Panc1 (cell line): ENCODE measurements around the gene SLC9A4. TPM values are rescaled to one million over a fixed set of nuclear protein-coding genes. Genes with fewer than 3 reads are reported as not detected.

Experiments used
- ATAC-seq: fragments of 200-7000 bp; cut with Tn5 transposase; 2 replicates; pipeline ENCODE4 v1.9.1; 2020; ENCODE audit warnings: mild to moderate bottlenecking, moderate library complexity
- BruUV-seq: library from RNA; stranded (reverse); fragments of 400-500 nt; replicated peaks from 2 replicates; lab custom pipeline; 2021; lab: Mats Ljungman, UMichigan
- CTCF ChIA-PET: fragments of 300-600 bp; sonication (Branson Sonifier 250); formaldehyde crosslinking; loops from one replicate; lab custom pipeline; 2022; ENCODE audit warnings: antibody characterized with exemption; lab: Charles Lee
- POLR2A ChIA-PET: fragments of 300-600 bp; sonication (Branson Sonifier 250); formaldehyde crosslinking; loops from one replicate; lab custom pipeline; 2022; ENCODE audit warnings: antibody characterized with exemption; lab: Charles Lee
- DNase-seq: peaks from one replicate; pipeline ENCODE4 v3.0.0-alpha.2; 2010; ENCODE audit warnings: low read depth, low spot score
- H3K27ac ChIP-seq: 2 replicates; pipeline ENCODE4 v1.5.1; 2011; ENCODE audit warnings: mild to moderate bottlenecking, low read length, inconsistent platforms
- H3K27me3 ChIP-seq: fragments of 200-500 bp; sonication (Bioruptor generic); 2 replicates; pipeline ENCODE4 v1.6.0; 2014; ENCODE audit warnings: low read length, inconsistent platforms; ENCODE audit not compliant: control insufficient read depth, insufficient read depth
- H3K36me3 ChIP-seq: fragments of 200-500 bp; sonication (Bioruptor generic); 2 replicates; pipeline ENCODE4 v1.5.1; 2014; ENCODE audit warnings: inconsistent platforms, mild to moderate bottlenecking, low read length, moderate library complexity; ENCODE audit not compliant: control insufficient read depth, insufficient read depth
- H3K4me1 ChIP-seq: 2 replicates; pipeline ENCODE4 v1.5.1; 2011; ENCODE audit warnings: inconsistent platforms, mild to moderate bottlenecking, low read length, moderate library complexity; ENCODE audit not compliant: control insufficient read depth, insufficient read depth
- H3K4me3 ChIP-seq, 2 experiments: 2 replicates each; pipeline ENCODE4 v1.5.1; 2011 to 2012; ENCODE audit warnings: low read depth in 2 of 2, low read length in 2 of 2, mild to moderate bottlenecking in 2 of 2, inconsistent platforms in 1 of 2, moderate library complexity in 1 of 2
- H3K9me3 ChIP-seq: fragments of 200-500 bp; sonication (Bioruptor generic); 2 replicates; pipeline ENCODE4 v1.5.1; 2014; ENCODE audit warnings: low read depth, mild to moderate bottlenecking, inconsistent platforms, low read length, moderate library complexity; ENCODE audit not compliant: control insufficient read depth, insufficient read depth
- CTCF ChIP-seq: fragments of 450-650 bp; IDR thresholded peaks from 2 replicates; pipeline ENCODE4 v1.5.1; 2017; ENCODE audit warnings: mild to moderate bottlenecking
- POLR2AphosphoS5 ChIP-seq: IDR thresholded peaks from 2 replicates; pipeline ENCODE4 v1.6.1; 2012; ENCODE audit warnings: mild to moderate bottlenecking, low read depth, low read length, moderate library complexity
- REST ChIP-seq, 2 experiments: IDR thresholded peaks; 2 replicates each; pipeline ENCODE4 v1.6.1; 2011 to 2012; ENCODE audit warnings: low read depth in 2 of 2, control low read depth in 1 of 2, low read length in 1 of 2, mild to moderate bottlenecking in 1 of 2, moderate library complexity in 1 of 2; ENCODE audit not compliant: insufficient read depth in 1 of 2
- SIN3A ChIP-seq: IDR thresholded peaks from 2 replicates; pipeline ENCODE4 v1.6.1; 2012; ENCODE audit warnings: low read depth, mild to moderate bottlenecking, low read length, moderate library complexity, borderline replicate concordance; ENCODE audit not compliant: insufficient read depth
- TCF7L2 ChIP-seq: IDR thresholded peaks from 2 replicates; pipeline ENCODE4 v1.6.1; 2011; ENCODE audit warnings: mild to moderate bottlenecking, low read depth, low read length, inconsistent platforms
- in situ Hi-C: cut with HindIII; loops from 2 replicates; pipeline ENCODE4 v1.10.0; 2016; ENCODE audit warnings: low sequenced_read_pairs, low pct_unique_long_range_greater_than_20kb
- intact Hi-C: fragments of 100-400 bp; cut with micrococcal nuclease; formaldehyde crosslinking; loops from one replicate; pipeline ENCODE4 v1.10.0; 2022; ENCODE audit not compliant: unreplicated experiment
- total RNA-seq: library from RNA; stranded (reverse); gene quantifications from one replicate; pipeline ENCODE4 v1.2.1, GENCODE V29; 2021; ENCODE audit not compliant: unreplicated experiment

Gene SLC9A4
- total RNA-seq, 1 experiment from 2014 or later: not detected

GRCh38 chr2:102505290-102505689 is 32.3 kb downstream of the SLC9A4 start:
- H3K27ac ChIP-seq: no peak overlapping the region
- ATAC-seq: no peak
- intact Hi-C loops (no loop called here), in situ Hi-C loops (no loop called here)
- H3K4me1 ChIP-seq: no peaks in the 10 kb centered on the region
- H3K27me3 ChIP-seq: no peaks in the 10 kb centered on the region; the same call in 1 of the 2 replicates
- BruUV-seq: no TSS peak
- TF ChIP-seq REST (IDR thresholded peaks at IDR 0.05; ENCODE audit: insufficient read depth in 1 of 2, low read depth in 2 of 2, low read length in 1 of 2): no peak
- TF ChIP-seq TCF7L2: no peak
- TF ChIP-seq SIN3A: no peak
- no peak for TF ChIP-seq POLR2AphosphoS5
- no peak for TF ChIP-seq CTCF
- H3K9me3 ChIP-seq: no peaks in the 10 kb centered on the region
- H3K36me3 ChIP-seq: no peaks in the 10 kb centered on the region
- no peak overlapping the region for H3K4me3 ChIP-seq
- POLR2A ChIA-PET: no interaction called here
- CTCF ChIA-PET: interaction anchor here (1.0 kb wide), 1 partner anchor 111 kb away, joined by 4 read pairs; no protein-coding TSS in a partner anchor
- DNase-seq: no peak

- ATAC-seq (no peak), DNase-seq (no peak)
- Histone ChIP-seq H3K4me3 (no peak overlapping the region), H3K4me1 (no peaks in the 10 kb centered on the region), H3K36me3 (no peaks in the 10 kb centered on the region), H3K9me3 (no peaks in the 10 kb centered on the region), H3K27me3 (no peaks in the 10 kb centered on the region; the same call in 1 of the 2 replicates), H3K27ac (no peak overlapping the region)
- intact Hi-C loops (no loop called here), in situ Hi-C loops (no loop called here)
- BruUV-seq: no TSS peak
- TF ChIP-seq POLR2AphosphoS5: no peak
- TF ChIP-seq REST (IDR thresholded peaks at IDR 0.05; ENCODE audit: insufficient read depth in 1 of 2, low read depth in 2 of 2, low read length in 1 of 2): no peak
- no peak for TF ChIP-seq SIN3A
- no peak for TF ChIP-seq CTCF
- TF ChIP-seq TCF7L2: no peak
- POLR2A ChIA-PET: no interaction called here
- CTCF ChIA-PET: no interaction called here
These were observed 33.7 kb downstream of the SLC9A4 start for GRCh38 chr2:102506743-102507142.
